OCI-LY3 (cell line): ENCODE results near the gene TCAF1.
A peak's percentile ranks its signal among the peaks of the same experiment; 100 is the strongest.

Experiments used
- H2AFZ ChIP-seq: fragments of 200-600, 300-600 bp; shearing (Covaris generic); 2 replicates; pipeline ENCODE4 v1.6.0; 2014; ENCODE audit warnings: antibody characterized with exemption, low read depth, low read length
- H3K27ac ChIP-seq: fragments of 200-600, 300-600 bp; sonication (generic); 2 replicates; pipeline ENCODE4 v1.5.1; 2014; ENCODE audit warnings: mild to moderate bottlenecking, low read length, moderate library complexity, mixed read lengths
- H3K27me3 ChIP-seq: fragments of 200-600, 300-600 bp; sonication (generic); 2 replicates; pipeline ENCODE4 v1.6.1; 2014; ENCODE audit warnings: low read depth, low read length, mixed read lengths
- H3K36me3 ChIP-seq: fragments of 200-600, 300-600 bp; sonication (generic); replicated peaks from 2 replicates; pipeline ENCODE3; 2014; ENCODE audit warnings: low read depth, low read length, mixed read lengths
- H3K4me1 ChIP-seq: fragments of 300-600, 200-600 bp; sonication (generic); 2 replicates; pipeline ENCODE4 v1.6.1; 2014; ENCODE audit warnings: low read length, mixed read lengths
- H3K4me2 ChIP-seq: fragments of 200-600, 300-600 bp; sonication (generic); 2 replicates; pipeline ENCODE4 v1.6.1; 2014; ENCODE audit warnings: low read length, mixed read lengths
- H3K4me3 ChIP-seq: fragments of 300-600, 200-600 bp; sonication (generic); 2 replicates; pipeline ENCODE4 v1.5.1; 2014; ENCODE audit warnings: antibody characterized with exemption, mild to moderate bottlenecking, low read length, moderate library complexity
- H3K79me2 ChIP-seq: fragments of 300-600, 200-600 bp; shearing (Covaris generic); 2 replicates; pipeline ENCODE4 v1.6.1; 2014; ENCODE audit warnings: mild to moderate bottlenecking, low read length, mixed read lengths
- H3K9ac ChIP-seq: fragments of 300-600, 200-600 bp; shearing (Covaris generic); 2 replicates; pipeline ENCODE4 v1.6.0; 2014; ENCODE audit warnings: mild to moderate bottlenecking, low read length, moderate library complexity
- H3K9me3 ChIP-seq: fragments of 200-600, 300-600 bp; shearing (Covaris generic); 2 replicates; pipeline ENCODE4 v1.6.1; 2014; ENCODE audit warnings: low read length, mixed read lengths; ENCODE audit not compliant: insufficient read depth
- H4K20me1 ChIP-seq: fragments of 200-600, 300-600 bp; sonication (generic); 2 replicates; pipeline ENCODE4 v1.6.1; 2016; ENCODE audit warnings: low read length, mixed read lengths; ENCODE audit not compliant: insufficient read depth
- EZH2phosphoT487 ChIP-seq: fragments of 200-600 bp; shearing (Covaris generic); IDR thresholded peaks from 2 replicates; pipeline ENCODE4 v1.6.1; 2018; ENCODE audit warnings: antibody characterized with exemption, mixed run types, low read depth
- TF ChIP-seq, protein P1 (sequence below): fragments of 200-600, 300-600 bp; sonication (generic); IDR thresholded peaks from 2 replicates; pipeline ENCODE4 v1.5.1; 2014; ENCODE audit warnings: antibody characterized with exemption, low read length, low read depth

Gene TCAF1

GRCh38 chr7:143901332-143901667 lies 676 bp downstream of the TCAF1 start:
- peaks cover 8% of the 10 kb centered on the region for H3K4me1 ChIP-seq
- H3K4me2 ChIP-seq: peak overlapping the region; percentile 75
- no peaks in the 10 kb centered on the region for H4K20me1 ChIP-seq
- H3K79me2 ChIP-seq: peaks cover 17% of the 10 kb centered on the region
- H2AFZ ChIP-seq: peak overlapping the region; percentile 87
- no peaks in the 10 kb centered on the region for H3K27me3 ChIP-seq
- H3K9me3 ChIP-seq: no peaks in the 10 kb centered on the region
- peak overlapping the region; percentile 91 for H3K4me3 ChIP-seq
- H3K27ac ChIP-seq: peak overlapping the region; percentile 61
- H3K9ac ChIP-seq: peak overlapping the region; percentile 85
- TF ChIP-seq, protein P1, sequence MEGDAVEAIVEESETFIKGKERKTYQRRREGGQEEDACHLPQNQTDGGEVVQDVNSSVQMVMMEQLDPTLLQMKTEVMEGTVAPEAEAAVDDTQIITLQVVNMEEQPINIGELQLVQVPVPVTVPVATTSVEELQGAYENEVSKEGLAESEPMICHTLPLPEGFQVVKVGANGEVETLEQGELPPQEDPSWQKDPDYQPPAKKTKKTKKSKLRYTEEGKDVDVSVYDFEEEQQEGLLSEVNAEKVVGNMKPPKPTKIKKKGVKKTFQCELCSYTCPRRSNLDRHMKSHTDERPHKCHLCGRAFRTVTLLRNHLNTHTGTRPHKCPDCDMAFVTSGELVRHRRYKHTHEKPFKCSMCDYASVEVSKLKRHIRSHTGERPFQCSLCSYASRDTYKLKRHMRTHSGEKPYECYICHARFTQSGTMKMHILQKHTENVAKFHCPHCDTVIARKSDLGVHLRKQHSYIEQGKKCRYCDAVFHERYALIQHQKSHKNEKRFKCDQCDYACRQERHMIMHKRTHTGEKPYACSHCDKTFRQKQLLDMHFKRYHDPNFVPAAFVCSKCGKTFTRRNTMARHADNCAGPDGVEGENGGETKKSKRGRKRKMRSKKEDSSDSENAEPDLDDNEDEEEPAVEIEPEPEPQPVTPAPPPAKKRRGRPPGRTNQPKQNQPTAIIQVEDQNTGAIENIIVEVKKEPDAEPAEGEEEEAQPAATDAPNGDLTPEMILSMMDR: no peak
- TF ChIP-seq EZH2phosphoT487: no peak
- no peaks in the 10 kb centered on the region for H3K36me3 ChIP-seq

DNA sequence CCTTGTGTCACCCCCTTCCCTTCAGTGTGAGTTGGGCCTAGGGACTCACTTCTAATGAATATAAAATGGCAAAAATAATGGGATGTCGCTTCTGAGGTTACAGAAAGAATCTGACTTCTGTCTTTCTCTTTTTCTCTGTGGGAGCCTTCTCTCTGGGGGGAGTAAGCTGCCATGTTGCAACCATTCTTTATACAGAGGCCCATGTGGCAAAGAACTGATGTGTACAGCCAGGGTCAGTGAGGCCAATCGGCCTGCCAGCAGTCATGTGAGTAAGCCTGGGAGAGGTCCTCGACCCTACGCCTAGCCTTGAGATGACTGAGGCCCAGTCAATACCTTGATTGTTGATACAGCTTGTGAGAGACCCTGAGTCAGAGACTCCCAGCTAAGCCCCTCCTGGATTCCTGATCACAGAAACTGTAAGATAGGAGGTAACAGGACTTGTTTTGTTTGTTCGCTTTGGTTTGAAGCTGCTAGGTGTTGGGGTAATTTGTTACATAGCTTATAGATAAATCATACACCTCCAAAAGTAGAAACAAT lies 1.7 kb downstream of the TCAF1 start:
- H2AFZ ChIP-seq: no peak overlapping the region
- H3K4me1 ChIP-seq: peaks cover 8% of the 10 kb centered on the region
- peak overlapping the region; percentile 91 for H3K4me3 ChIP-seq
- no peaks in the 10 kb centered on the region for H4K20me1 ChIP-seq
- peak overlapping the region; percentile 75 for H3K4me2 ChIP-seq
- H3K79me2 ChIP-seq: peaks cover 17% of the 10 kb centered on the region
- no peaks in the 10 kb centered on the region for H3K9me3 ChIP-seq
- no peaks in the 10 kb centered on the region for H3K27me3 ChIP-seq
- H3K36me3 ChIP-seq: no peaks in the 10 kb centered on the region
- no peak overlapping the region for H3K27ac ChIP-seq
- TF ChIP-seq EZH2phosphoT487: no peak
- TF ChIP-seq, protein P1: no peak
- H3K9ac ChIP-seq: no peak overlapping the region

GRCh38 chr7:143898810-143899209 lies 3.2 kb downstream of the TCAF1 start:
- Histone ChIP-seq H3K27me3 (no peaks in the 10 kb centered on the region), H4K20me1 (no peaks in the 10 kb centered on the region), H3K9me3 (no peaks in the 10 kb centered on the region), H3K27ac (no peak overlapping the region), H3K4me1 (peaks cover 8% of the 10 kb centered on the region), H3K9ac (no peak overlapping the region), H3K36me3 (no peaks in the 10 kb centered on the region), H3K4me3 (no peak overlapping the region), H2AFZ (no peak overlapping the region), H3K79me2 (peaks cover 17% of the 10 kb centered on the region), H3K4me2 (no peak overlapping the region)
- no peak for TF ChIP-seq EZH2phosphoT487
- TF ChIP-seq, protein P1: no peak

DNA sequence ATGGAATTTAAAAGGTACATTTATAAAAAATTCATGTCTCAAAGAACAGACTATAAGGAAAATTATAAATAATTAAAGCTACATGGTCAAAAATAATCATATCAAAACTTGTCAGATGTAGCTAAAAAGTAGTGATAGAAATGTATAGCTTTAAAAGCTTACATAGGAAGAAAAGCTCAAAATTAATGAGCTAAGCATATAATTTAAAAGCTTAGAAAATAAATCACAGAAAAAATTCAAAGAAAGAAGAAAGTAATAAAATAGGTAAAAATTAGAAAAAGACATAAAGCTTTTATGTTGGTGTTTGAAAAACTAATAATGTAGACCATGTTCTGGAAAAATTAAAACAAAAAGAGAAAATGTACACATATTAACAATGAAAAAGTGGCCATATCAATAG lies 5.3 kb downstream of the TCAF1 start:
- no peak overlapping the region for H3K4me2 ChIP-seq
- no peaks in the 10 kb centered on the region for H3K36me3 ChIP-seq
- peaks cover 17% of the 10 kb centered on the region for H3K79me2 ChIP-seq

More for the DNA sequence above, 5.3 kb downstream of the TCAF1 start:
- Histone ChIP-seq H3K9me3 (no peaks in the 10 kb centered on the region), H2AFZ (no peak overlapping the region), H4K20me1 (no peaks in the 10 kb centered on the region), H3K9ac (no peak overlapping the region), H3K4me1 (peaks cover 11% of the 10 kb centered on the region), H3K27ac (no peak overlapping the region), H3K27me3 (no peaks in the 10 kb centered on the region), H3K4me3 (no peak overlapping the region)
- TF ChIP-seq, protein P1: no peak
- TF ChIP-seq EZH2phosphoT487: no peak
